ENCODE data around the gene GNAQ. TPM values are rescaled to one million over a fixed set of nuclear protein-coding genes. Genes with fewer than 3 reads are reported as not detected.

Gene GNAQ
- polyA plus RNA-seq, 1 donor (not counting 4 experiments of a cell fraction or from before 2014, with no cell fraction given): 64.3 TPM

DNA sequence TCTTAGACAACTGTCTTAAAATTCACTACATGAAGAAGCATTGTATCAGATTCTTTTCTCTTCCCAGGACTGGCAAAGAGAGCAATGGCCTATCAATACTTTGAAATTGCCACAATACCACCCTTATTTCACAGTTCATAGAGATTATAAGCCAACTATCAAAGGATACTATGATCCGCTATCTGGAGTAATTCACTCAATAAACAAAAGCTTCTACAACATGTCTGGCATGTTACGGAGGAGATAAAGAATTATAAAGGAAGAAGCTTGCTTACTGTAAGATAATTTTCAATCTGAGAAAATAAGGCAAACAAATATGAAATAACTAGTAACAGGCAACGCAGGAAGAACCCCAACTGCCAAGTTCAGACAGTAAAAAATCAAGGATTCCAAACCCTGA lies 114.8 kb downstream of the GNAQ start:
- peaks cover 4% of the 10 kb centered on the region for H3K4me1 ChIP-seq (ENCODE audit: control insufficient read depth, extremely low read depth, insufficient read depth, low read length)
- no peaks in the 10 kb centered on the region for H3K9me1 ChIP-seq (ENCODE audit: control insufficient read depth, extremely low read depth, insufficient read depth, low read length)
- DNase-seq (ENCODE audit: low read depth, low spot score): no peak
- no peaks in the 10 kb centered on the region for H3K27me3 ChIP-seq (ENCODE audit: control insufficient read depth, extremely low read depth, insufficient read depth, low read length)
- no peak overlapping the region for H3K9ac ChIP-seq (ENCODE audit: control insufficient read depth, extremely low read depth, insufficient read depth, low read length)
- dilution Hi-C loops (cut with MboI; ENCODE audit: extremely low pct_ligation_motif_present, low sequenced_read_pairs): no loop called here
- H2AFZ ChIP-seq (ENCODE audit: control insufficient read depth, low read length): no peak overlapping the region
- no peak for FAIRE-seq
- H3K36me3 ChIP-seq (ENCODE audit: control insufficient read depth in 2 of 2, extremely low read depth in 1 of 2, insufficient read depth in 2 of 2, low read length in 2 of 2): peaks cover 0 to 6% of the 10 kb centered on the region in 2 experiments
- no peaks in the 10 kb centered on the region for H3K9me3 ChIP-seq (ENCODE audit: control insufficient read depth, low read depth, low read length)
- H3K27ac ChIP-seq (ENCODE audit: control insufficient read depth, insufficient read depth, low read length): no peak overlapping the region
- H4K20me1 ChIP-seq (ENCODE audit: control insufficient read depth, extremely low read depth, insufficient read depth, low read length): no peaks in the 10 kb centered on the region
- H3K4me2 ChIP-seq (ENCODE audit: control insufficient read depth, extremely low read depth, insufficient read depth, low read depth, low read length): no peak overlapping the region
- peaks cover 17% of the 10 kb centered on the region for H3K79me2 ChIP-seq (ENCODE audit: control insufficient read depth, insufficient read depth, low read length)
- H3K4me3 ChIP-seq (ENCODE audit: control insufficient read depth in 2 of 3, extremely low read depth in 1 of 3, insufficient read depth in 2 of 3, low read depth in 1 of 3, low read length in 3 of 3): no peak overlapping the region
- TF ChIP-seq, protein P1, sequence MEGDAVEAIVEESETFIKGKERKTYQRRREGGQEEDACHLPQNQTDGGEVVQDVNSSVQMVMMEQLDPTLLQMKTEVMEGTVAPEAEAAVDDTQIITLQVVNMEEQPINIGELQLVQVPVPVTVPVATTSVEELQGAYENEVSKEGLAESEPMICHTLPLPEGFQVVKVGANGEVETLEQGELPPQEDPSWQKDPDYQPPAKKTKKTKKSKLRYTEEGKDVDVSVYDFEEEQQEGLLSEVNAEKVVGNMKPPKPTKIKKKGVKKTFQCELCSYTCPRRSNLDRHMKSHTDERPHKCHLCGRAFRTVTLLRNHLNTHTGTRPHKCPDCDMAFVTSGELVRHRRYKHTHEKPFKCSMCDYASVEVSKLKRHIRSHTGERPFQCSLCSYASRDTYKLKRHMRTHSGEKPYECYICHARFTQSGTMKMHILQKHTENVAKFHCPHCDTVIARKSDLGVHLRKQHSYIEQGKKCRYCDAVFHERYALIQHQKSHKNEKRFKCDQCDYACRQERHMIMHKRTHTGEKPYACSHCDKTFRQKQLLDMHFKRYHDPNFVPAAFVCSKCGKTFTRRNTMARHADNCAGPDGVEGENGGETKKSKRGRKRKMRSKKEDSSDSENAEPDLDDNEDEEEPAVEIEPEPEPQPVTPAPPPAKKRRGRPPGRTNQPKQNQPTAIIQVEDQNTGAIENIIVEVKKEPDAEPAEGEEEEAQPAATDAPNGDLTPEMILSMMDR (optimal IDR thresholded peaks at IDR 0.05 in 1 of 3, IDR thresholded peaks at IDR 0.05 in 1 of 3, conservative IDR thresholded peaks at IDR 0.05 in 1 of 3; ENCODE audit: extremely low read depth in 1 of 3, insufficient read depth in 2 of 3, low read length in 3 of 3): no peak
- TF ChIP-seq EZH2 (IDR thresholded peaks at IDR 0.05; ENCODE audit: low read length): no peak

DNA sequence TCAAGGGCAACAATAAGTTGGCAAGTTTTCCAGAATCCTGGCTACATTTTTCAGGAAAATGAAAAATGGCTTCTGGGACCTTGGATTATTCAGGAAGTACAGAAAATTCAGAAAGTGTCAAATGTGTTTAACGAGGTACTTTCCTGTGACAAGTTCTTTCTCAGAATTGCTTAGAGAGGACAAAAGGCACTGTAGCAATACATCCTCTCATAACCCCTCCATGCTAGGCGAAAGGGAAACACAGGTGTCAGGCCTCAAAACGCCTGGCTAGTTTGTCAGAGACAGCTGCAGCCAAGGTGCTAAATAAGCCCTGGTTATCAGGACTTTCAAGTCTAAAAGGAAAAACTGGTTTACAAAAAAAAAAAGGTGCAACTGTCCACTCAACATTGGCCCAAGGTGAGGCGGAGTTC lies 115.2 kb downstream of the GNAQ start:
- Histone ChIP-seq H3K27ac (ENCODE audit: control insufficient read depth, insufficient read depth, low read length) (no peak overlapping the region), H3K27me3 (ENCODE audit: control insufficient read depth, extremely low read depth, insufficient read depth, low read length) (no peaks in the 10 kb centered on the region), H3K4me2 (ENCODE audit: control insufficient read depth, extremely low read depth, insufficient read depth, low read depth, low read length) (no peak overlapping the region), H3K9me1 (ENCODE audit: control insufficient read depth, extremely low read depth, insufficient read depth, low read length) (no peaks in the 10 kb centered on the region), H3K9me3 (ENCODE audit: control insufficient read depth, low read depth, low read length) (no peaks in the 10 kb centered on the region), H3K36me3 (ENCODE audit: control insufficient read depth in 2 of 2, extremely low read depth in 1 of 2, insufficient read depth in 2 of 2, low read length in 2 of 2) (peaks cover 0 to 6% of the 10 kb centered on the region in 2 experiments), H3K9ac (ENCODE audit: control insufficient read depth, extremely low read depth, insufficient read depth, low read length) (no peak overlapping the region), H3K79me2 (ENCODE audit: control insufficient read depth, insufficient read depth, low read length) (peaks cover 18% of the 10 kb centered on the region), H3K4me3 (ENCODE audit: control insufficient read depth in 2 of 3, extremely low read depth in 1 of 3, insufficient read depth in 2 of 3, low read depth in 1 of 3, low read length in 3 of 3) (no peak overlapping the region), H4K20me1 (ENCODE audit: control insufficient read depth, extremely low read depth, insufficient read depth, low read length) (no peaks in the 10 kb centered on the region), H2AFZ (ENCODE audit: control insufficient read depth, low read length) (no peak overlapping the region), H3K4me1 (ENCODE audit: control insufficient read depth, extremely low read depth, insufficient read depth, low read length) (peaks cover 4% of the 10 kb centered on the region)
- no peak for DNase-seq (ENCODE audit: low read depth, low spot score)
- TF ChIP-seq, protein P1 (optimal IDR thresholded peaks at IDR 0.05 in 1 of 3, IDR thresholded peaks at IDR 0.05 in 1 of 3, conservative IDR thresholded peaks at IDR 0.05 in 1 of 3; ENCODE audit: extremely low read depth in 1 of 3, insufficient read depth in 2 of 3, low read length in 3 of 3): no peak
- no peak for TF ChIP-seq EZH2 (IDR thresholded peaks at IDR 0.05; ENCODE audit: low read length)
- no peak for FAIRE-seq
- dilution Hi-C loops (cut with MboI; ENCODE audit: extremely low pct_ligation_motif_present, low sequenced_read_pairs): no loop called here

Measured in keratinocyte (primary cell).